Amniotic stem cell (primary cell): ENCODE results near the gene LBH.

Experiments used
- DNase-seq: peaks from one replicate; lab custom pipeline; 2025; lab: John Stamatoyannopoulos, UW

LBH gene

GRCh38 chr2:30277582-30277981, 46.2 kb downstream of the LBH start:
- DNase-seq: no peak

DNA sequence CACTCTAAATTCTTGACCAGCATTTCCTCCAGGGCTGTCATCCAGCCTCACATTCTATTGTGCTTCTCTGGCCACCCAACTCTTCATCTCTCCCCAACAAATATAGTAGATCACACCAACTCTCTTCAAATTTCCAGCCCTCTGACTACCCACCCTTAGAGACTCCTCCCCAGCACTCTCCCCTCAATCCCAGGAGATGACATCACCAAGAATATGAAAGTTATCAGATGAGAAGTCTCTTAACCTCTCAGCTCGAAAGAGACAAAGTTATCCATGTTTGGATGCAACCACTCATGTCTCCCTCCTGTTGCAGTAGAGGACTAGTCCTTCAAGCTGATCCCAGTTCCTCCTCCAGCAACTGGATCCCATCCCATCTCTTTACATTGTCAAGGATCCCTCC, 47.1 kb downstream of the LBH start:
- DNase-seq: no peak

DNA sequence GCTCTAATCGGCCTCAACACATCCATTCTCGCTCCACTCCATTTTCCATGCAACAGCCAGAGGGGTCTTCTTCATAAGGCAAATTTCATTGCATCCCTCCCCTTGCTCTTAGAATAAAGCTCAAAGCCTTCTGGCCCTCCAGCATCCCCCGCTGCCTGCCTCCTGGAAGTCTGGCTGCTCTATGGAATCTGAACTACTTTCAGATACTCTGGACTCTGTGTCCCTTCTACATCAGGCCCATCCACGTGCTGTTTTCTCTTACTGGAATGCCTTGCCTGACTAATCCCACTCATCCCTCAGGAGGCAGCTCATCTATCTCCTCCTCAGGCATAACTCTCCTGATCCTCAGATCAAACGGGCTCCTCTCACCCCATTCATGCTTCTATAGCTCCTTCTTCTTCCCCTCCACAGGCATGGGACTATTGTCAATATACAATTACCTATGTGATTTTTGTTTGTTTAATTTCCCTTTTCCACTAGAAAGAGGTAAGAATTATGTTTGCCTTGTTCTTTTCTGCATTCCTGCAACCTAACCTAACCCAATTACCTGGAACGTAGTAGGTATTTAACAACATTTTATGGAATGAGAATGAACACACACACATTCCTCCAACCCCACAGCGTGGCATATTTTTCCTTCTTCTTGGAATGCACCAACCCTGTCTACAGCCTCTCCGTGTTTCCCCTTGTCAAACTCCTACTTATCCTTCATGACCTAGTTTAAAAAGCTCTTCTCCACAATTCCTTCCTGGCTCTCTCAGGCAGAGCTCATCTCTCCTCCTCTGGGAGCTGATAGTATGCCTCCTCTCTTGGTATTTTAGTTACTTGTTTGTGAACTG, 49.5 kb downstream of the LBH start:
- DNase-seq: no peak

- no peak for DNase-seq
Measured at GRCh38 chr2:30282081-30282480, 50.7 kb downstream of the LBH start.

GRCh38 chr2:30282721-30283120, 51.4 kb downstream of the LBH start:
- no peak for DNase-seq

- DNase-seq: no peak
Measured at GRCh38 chr2:30283931-30284565, 52.7 kb downstream of the LBH start.

DNA sequence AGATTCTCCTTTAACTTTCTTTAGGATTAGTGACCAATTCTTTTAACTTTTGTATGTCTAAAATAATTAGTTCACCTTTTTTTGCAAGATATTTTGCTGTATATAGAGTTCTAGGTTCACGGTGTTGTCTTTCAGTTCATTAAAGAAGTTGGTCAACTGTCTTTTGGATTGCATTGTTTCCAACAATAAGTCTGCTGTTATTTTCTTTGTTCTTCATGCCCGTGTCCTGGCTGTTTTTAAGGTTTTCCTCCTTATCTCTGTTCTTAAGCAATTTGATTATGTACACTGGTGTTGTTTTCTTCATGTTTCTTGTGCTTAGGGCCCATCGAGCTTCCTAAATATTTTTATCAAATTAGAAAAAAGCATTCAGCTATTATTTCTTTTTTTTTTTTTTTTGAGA, 54.4 kb downstream of the LBH start:
- DNase-seq: no peak

GRCh38 chr2:30287190-30287840, 56.0 kb downstream of the LBH start:
- no peak for DNase-seq

- DNase-seq: no peak
Measured at GRCh38 chr2:30287857-30288513, 56.7 kb downstream of the LBH start.

- DNase-seq: no peak
Measured at GRCh38 chr2:30288561-30288960, 57.2 kb downstream of the LBH start.

DNA sequence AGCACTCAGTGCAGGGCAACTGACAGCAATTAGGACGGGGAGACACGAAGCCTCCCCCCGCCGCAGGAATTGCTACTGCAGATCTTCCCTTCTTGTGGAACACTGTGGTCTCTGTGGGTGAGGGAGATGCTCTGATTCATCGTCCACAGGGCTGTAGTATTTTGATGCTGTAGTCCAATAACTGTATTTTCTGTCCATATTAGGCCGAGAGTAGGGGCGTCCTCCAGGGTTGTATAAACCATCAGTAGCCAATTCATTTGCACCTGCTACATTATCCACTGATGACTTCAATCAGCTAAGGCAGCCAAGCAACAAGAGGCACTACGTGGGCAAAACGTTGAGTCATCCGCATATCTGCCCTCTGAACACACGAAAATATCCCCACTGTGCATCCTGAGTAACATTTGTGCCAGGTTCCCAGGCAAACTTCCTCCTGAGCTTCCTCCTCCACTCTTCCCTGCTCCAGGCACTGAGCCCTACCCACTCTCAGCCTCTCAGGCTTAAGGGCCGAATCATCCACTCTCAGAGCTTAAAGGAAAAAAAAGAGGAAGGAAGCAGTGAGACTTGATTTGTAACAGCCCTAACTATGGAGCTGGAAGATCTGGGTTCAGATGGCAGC, 62.1 kb downstream of the LBH start:
- peak; percentile 27 for DNase-seq

GRCh38 chr2:30294133-30294532, 62.8 kb downstream of the LBH start:
- no peak for DNase-seq

- DNase-seq: no peak
Measured at GRCh38 chr2:30296496-30296895, 65.2 kb downstream of the LBH start.

GRCh38 chr2:30298302-30298701, 67.0 kb downstream of the LBH start:
- DNase-seq: no peak

DNA sequence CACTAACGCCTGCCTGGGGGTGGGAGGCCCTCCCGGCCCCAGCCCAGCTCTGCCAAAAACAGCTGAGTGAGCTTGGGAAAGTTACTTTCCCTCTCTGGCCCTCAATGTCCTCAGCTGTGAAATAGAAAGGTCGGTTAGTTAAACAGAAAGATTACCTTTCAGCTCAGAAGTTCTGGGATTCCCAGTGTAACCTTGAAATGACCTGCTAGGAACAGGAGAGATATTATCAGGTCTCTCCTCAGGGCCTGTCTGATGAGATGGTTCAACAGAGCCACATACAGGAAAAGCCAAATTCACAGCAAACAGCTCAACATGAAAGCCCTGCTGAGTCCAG, 68.8 kb downstream of the LBH start:
- no peak for DNase-seq

GRCh38 chr2:30300456-30301221, 69.3 kb downstream of the LBH start:
- no peak for DNase-seq

DNA sequence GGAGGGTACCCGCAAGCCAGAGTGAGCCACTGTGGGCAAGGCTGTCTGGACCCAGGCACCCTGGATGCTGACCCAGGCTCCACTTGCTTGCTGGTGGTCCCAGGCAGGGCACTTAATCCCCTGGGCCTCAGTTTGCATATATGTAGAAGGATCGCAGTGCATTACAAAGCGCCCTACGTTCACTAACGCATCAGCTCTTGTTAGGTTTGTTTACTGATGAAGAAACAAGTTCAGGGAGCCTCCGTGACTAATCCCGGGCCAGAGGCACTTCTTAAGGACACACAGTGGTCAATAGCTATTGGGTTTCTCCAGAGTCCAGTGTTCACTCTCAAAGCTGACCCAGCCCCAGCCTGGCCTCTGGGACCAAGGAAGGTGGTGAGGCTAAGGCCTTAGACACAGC, 70.2 kb downstream of the LBH start:
- DNase-seq: no peak

GRCh38 chr2:30302566-30302965, 71.2 kb downstream of the LBH start:
- no peak for DNase-seq

DNA sequence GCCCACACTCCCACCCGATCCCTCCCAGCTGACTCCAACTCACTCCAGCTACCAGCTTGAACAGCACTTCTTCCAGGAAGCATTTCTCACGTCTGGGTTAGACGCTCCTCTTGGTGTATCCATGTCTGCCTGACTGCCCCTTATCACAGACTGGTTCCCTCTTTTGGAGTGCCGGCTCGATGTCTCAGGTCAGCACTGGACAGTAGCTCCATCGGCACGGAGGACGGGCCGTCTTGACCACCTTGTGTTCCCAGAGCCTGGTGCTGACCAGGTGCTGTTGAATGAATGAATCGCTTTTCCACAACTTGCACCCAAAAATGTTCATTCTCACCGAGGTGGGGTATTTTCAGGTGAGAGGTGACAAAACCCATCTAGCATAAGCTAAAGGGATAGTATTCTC, 71.8 kb downstream of the LBH start:
- DNase-seq: no peak

DNA sequence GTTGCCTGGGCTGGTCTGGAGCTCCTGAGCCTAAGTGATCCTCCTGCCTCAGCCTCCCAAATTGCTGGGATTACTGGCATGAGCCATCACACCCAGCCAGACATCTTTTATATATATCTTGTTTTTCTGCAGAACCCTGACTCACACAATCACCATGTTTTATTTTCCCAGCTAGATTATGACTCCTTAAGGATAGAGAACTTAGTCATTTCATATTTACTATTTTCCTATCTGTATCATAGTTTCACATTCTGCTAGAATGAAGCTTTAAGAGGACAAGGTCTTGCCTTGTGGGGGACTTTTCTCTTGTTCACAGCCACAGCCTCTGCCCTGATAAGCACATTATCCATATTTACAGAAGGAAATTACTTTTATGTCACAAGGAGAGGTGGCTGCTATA, 73.9 kb downstream of the LBH start:
- no peak for DNase-seq

GRCh38 chr2:30306522-30306921, 75.2 kb downstream of the LBH start:
- no peak for DNase-seq

- DNase-seq: no peak
Measured at GRCh38 chr2:30308280-30308679, 76.9 kb downstream of the LBH start.
